T-cell (primary cell): ENCODE data around the gene PLCB1. TPM values are rescaled to one million over a fixed set of nuclear protein-coding genes. Genes with fewer than 3 reads are reported as not detected.

ENCODE experiments used
- ATAC-seq, 4 experiments: fragments of 200-7000 bp in 3 of 4; fragments of 150-1000 bp in 1 of 4; cut with Tn5 transposase; replicated peaks in 1 of 4; 1 replicate in 3 of 4; 2 replicates in 1 of 4; pipeline ENCODE4 v1.10.0; 2021; ENCODE audit warnings: moderate library complexity in 3 of 4, mild to moderate bottlenecking in 2 of 4, moderate number of reproducible peaks in 1 of 4
- CTCF ChIA-PET, 2 donors: fragments of 300-600 bp; sonication (Branson Sonifier 250); formaldehyde crosslinking; loops; one replicate each; lab custom pipeline; 2022; ENCODE audit warnings: antibody characterized with exemption in 2 of 2; lab: Charles Lee
- POLR2A ChIA-PET, 2 donors: fragments of 300-600 bp; sonication (Branson Sonifier 250); formaldehyde crosslinking; loops; one replicate each; lab custom pipeline; 2022; ENCODE audit warnings: antibody characterized with exemption in 2 of 2; lab: Charles Lee
- DNase-seq, 35 experiments: peaks; one replicate each; pipeline versions ENCODE4 v3.0.0 to v3.0.0-alpha.2; 2013 to 2023
- H3K27ac ChIP-seq: one replicate; pipeline ENCODE4 v1.5.1; 2013; ENCODE audit warnings: low read length
- H3K27me3 ChIP-seq, 2 experiments: replicated peaks in 1 of 2; 1 replicate in 1 of 2; 2 replicates in 1 of 2; pipeline versions ENCODE4 v1.6.1 to v1.7.0; 2013; ENCODE audit warnings: low read length in 1 of 2, mixed read lengths in 1 of 2; ENCODE audit not compliant: control insufficient read depth in 2 of 2, insufficient read depth in 2 of 2; ENCODE audit errors: extremely low read depth in 1 of 2
- H3K36me3 ChIP-seq, 2 donors: 1 replicate in 1 of 2; 2 replicates in 1 of 2; pipeline versions ENCODE4 v1.6.1 to v1.7.0; 2013; ENCODE audit warnings: low read length in 1 of 2; ENCODE audit not compliant: control insufficient read depth in 2 of 2, insufficient read depth in 1 of 2; ENCODE audit errors: extremely low read depth in 1 of 2
- H3K4me1 ChIP-seq, 2 experiments: 1 replicate in 1 of 2; 2 replicates in 1 of 2; pipeline versions ENCODE4 v1.6.1 to v1.7.0; 2013; ENCODE audit warnings: low read length in 2 of 2, mixed read lengths in 1 of 2; ENCODE audit not compliant: insufficient read depth in 2 of 2, control insufficient read depth in 1 of 2; ENCODE audit errors: extremely low read depth in 1 of 2
- H3K4me3 ChIP-seq, 2 donors: 1 replicate in 1 of 2; 2 replicates in 1 of 2; pipeline versions ENCODE4 v1.5.1 to v1.7.0; 2013; ENCODE audit warnings: mild to moderate bottlenecking in 2 of 2, low read length in 1 of 2, moderate library complexity in 1 of 2; ENCODE audit not compliant: control insufficient read depth in 1 of 2; ENCODE audit errors: extremely low read depth in 1 of 2
- H3K9me3 ChIP-seq: 2 replicates; pipeline ENCODE4 v1.7.0; 2013
- H3K27ac Mint-ChIP-seq, 2 donors: one replicate each; pipeline ENCODE4 v1.8.0; 2020 to 2021; ENCODE audit warnings: mild to moderate bottlenecking in 2 of 2, mixed read lengths in 2 of 2
- H3K27me3 Mint-ChIP-seq, 2 donors: one replicate each; pipeline ENCODE4 v1.8.0; 2021 to 2022; ENCODE audit warnings: mixed read lengths in 2 of 2
- H3K36me3 Mint-ChIP-seq: one replicate; pipeline ENCODE4 v1.8.0; 2021; ENCODE audit warnings: mixed read lengths
- H3K4me1 Mint-ChIP-seq, 3 donors: one replicate each; pipeline ENCODE4 v1.8.0; 2020 to 2022; ENCODE audit warnings: mixed read lengths in 3 of 3, mild to moderate bottlenecking in 1 of 3
- H3K4me3 Mint-ChIP-seq, 3 donors: one replicate each; pipeline ENCODE4 v1.8.0; 2020 to 2022; ENCODE audit warnings: mild to moderate bottlenecking in 3 of 3, mixed read lengths in 3 of 3, moderate library complexity in 3 of 3
- H3K9me3 Mint-ChIP-seq, 3 donors: one replicate each; pipeline ENCODE4 v1.8.0; 2020 to 2022; ENCODE audit warnings: mixed read lengths in 3 of 3
- WGBS: methylation state at CpG from one replicate; pipeline ENCODE4 v1.1.5; 2013; ENCODE audit warnings: missing lambda C conversion rate; ENCODE audit not compliant: insufficient coverage; 5-methylcytosine and 5-hydroxymethylcytosine counted together
- total RNA-seq, 35 experiments: library from RNA in 6 of 35; stranded (reverse) in 6 of 35; fragments of 120-200 nt in 1 of 35; gene quantifications; one replicate each; pipeline versions ENCODE4 v1.2.1 to v1.2.4 and lab custom pipeline; 2013 to 2026

PLCB1 gene
- total RNA-seq, 5 donors from 2014 or later (not counting 1 experiment from before 2014, with no cell fraction given) = 3.3 to 15.1 (median 7.4) TPM

DNA sequence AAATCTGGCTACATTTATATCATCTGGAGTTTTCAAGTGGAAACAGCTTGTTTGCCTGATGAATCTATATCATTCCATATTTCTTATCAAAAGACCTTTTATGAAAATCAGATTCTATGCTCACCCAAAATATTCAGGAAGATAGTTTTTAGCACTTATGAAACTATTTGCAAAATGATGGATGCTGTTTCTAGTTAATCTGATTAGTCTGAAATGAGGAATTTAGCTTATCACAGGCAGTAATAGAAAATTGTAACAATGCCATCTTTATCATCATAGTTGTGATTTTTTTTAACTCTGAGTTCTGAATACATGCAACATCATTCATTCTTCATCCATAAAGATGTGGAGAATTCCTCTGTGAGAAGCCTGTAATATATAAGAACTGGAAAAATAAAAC is 229.7 kb downstream of the PLCB1 start:
- H3K9me3 Mint-ChIP-seq = no peaks in the 10 kb centered on the region
- no peaks in the 10 kb centered on the region for H3K36me3 ChIP-seq
- no peaks in the 10 kb centered on the region for H3K4me1 ChIP-seq
- H3K27ac ChIP-seq = no peak overlapping the region
- H3K27me3 ChIP-seq = no peaks in the 10 kb centered on the region
- H3K27me3 Mint-ChIP-seq = no peaks in the 10 kb centered on the region
- no peaks in the 10 kb centered on the region for H3K9me3 ChIP-seq
- no peaks in the 10 kb centered on the region for H3K36me3 Mint-ChIP-seq
- POLR2A ChIA-PET = interaction anchor here in 1 of 2 donors (0.6 kb wide), 1 partner anchor 197 kb away, joined by 4 read pairs; no protein-coding TSS in a partner anchor
- no peaks in the 10 kb centered on the region for H3K4me1 Mint-ChIP-seq
- no peak overlapping the region for H3K4me3 ChIP-seq
- CTCF ChIA-PET = no interaction called here
- DNase-seq = no peak
- ATAC-seq = no peak
- no peak overlapping the region for H3K27ac Mint-ChIP-seq
- no peak overlapping the region for H3K4me3 Mint-ChIP-seq

- H3K27me3 Mint-ChIP-seq = no peaks in the 10 kb centered on the region
These were observed 230.4 kb downstream of the PLCB1 start for GRCh38 chr20:8362457-8362856.

DNA sequence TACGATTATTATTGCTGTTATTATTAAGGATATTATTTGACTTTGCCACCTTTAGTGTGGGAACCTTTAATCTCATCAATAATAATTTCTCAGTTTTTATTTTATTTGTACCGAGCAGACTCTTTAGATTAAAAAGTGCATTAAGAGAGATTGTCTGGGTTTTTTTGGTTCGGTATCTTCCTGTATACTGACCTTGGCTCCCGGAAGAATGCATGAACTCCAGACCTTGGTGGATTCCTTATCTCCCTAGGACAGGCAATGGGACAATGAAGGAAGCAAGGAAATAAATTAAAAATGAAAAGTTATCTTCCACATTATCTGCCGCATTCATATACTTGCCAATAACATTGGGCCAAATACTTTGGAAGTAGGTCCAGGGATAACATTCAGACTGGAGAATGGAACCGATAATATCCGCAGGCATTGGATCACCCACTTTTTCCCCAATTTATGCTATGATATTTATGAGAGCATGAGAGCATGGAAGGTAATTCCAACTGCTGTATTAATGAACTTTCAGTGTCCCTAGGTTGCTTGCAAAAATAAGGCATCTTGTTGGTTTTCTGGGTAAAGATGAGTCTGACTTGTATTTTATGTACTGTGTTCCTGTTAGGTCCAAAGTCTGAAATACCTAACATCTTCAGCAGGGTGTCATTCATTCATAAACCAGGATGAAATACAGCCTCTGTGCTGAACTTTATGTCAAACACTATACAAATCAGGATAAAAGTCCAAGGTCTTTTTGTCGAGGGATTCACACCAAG is 232.1 kb downstream of the PLCB1 start:
- ChIA-PET POLR2A (no interaction called here), CTCF (no interaction called here)
- 100% methylated on average over 1 of the region's 8 CpGs for WGBS
- Mint-ChIP-seq H3K4me3 (no peak overlapping the region), H3K4me1 (peaks cover 4 to 9% (median 9%) of the 10 kb centered on the region in 3 donors), H3K36me3 (no peaks in the 10 kb centered on the region), H3K27ac (no peak overlapping the region), H3K27me3 (peaks cover 0 to 2% of the 10 kb centered on the region in 2 donors), H3K9me3 (no peaks in the 10 kb centered on the region)
- Histone ChIP-seq H3K27me3 (no peaks in the 10 kb centered on the region), H3K4me3 (no peak overlapping the region), H3K4me1 (no peaks in the 10 kb centered on the region), H3K9me3 (no peaks in the 10 kb centered on the region), H3K36me3 (no peaks in the 10 kb centered on the region), H3K27ac (no peak overlapping the region)
- no peak for ATAC-seq
- no peak for DNase-seq

More at GRCh38 chr20:8362457-8362856, 230.4 kb downstream of the PLCB1 start:
- DNase-seq (no peak), ATAC-seq (no peak)
- CTCF ChIA-PET = no interaction called here
- H3K36me3 Mint-ChIP-seq = no peaks in the 10 kb centered on the region
- POLR2A ChIA-PET = no interaction called here
- no peaks in the 10 kb centered on the region for H3K36me3 ChIP-seq
- no peaks in the 10 kb centered on the region for H3K9me3 ChIP-seq
- H3K4me1 ChIP-seq = no peaks in the 10 kb centered on the region
- no peaks in the 10 kb centered on the region for H3K9me3 Mint-ChIP-seq
- H3K27me3 ChIP-seq = no peaks in the 10 kb centered on the region
- no peak overlapping the region for H3K27ac ChIP-seq
- no peak overlapping the region for H3K4me3 ChIP-seq
- H3K4me1 Mint-ChIP-seq = no peaks in the 10 kb centered on the region
- H3K27ac Mint-ChIP-seq = no peak overlapping the region
- no peak overlapping the region for H3K4me3 Mint-ChIP-seq
- WGBS = no CpG with 5 or more reads among the region's 3 CpGs

GRCh38 chr20:8364734-8365078 is 232.6 kb downstream of the PLCB1 start:
- H3K27ac ChIP-seq = no peak overlapping the region
- Mint-ChIP-seq H3K27ac (no peak overlapping the region), H3K4me3 (no peak overlapping the region), H3K9me3 (no peaks in the 10 kb centered on the region), H3K4me1 (peaks cover 7 to 13% (median 13%) of the 10 kb centered on the region in 3 donors), H3K36me3 (no peaks in the 10 kb centered on the region), H3K27me3 (peaks cover 0 to 2% of the 10 kb centered on the region in 2 donors)
- no peaks in the 10 kb centered on the region for H3K9me3 ChIP-seq
- H3K4me1 ChIP-seq = no peaks in the 10 kb centered on the region
- H3K36me3 ChIP-seq = no peaks in the 10 kb centered on the region
- no peaks in the 10 kb centered on the region for H3K27me3 ChIP-seq
- WGBS = no CpG with 5 or more reads among the region's 1 CpG
- DNase-seq (no peak), ATAC-seq (no peak)
- POLR2A ChIA-PET = no interaction called here
- CTCF ChIA-PET = no interaction called here
- no peak overlapping the region for H3K4me3 ChIP-seq

DNA sequence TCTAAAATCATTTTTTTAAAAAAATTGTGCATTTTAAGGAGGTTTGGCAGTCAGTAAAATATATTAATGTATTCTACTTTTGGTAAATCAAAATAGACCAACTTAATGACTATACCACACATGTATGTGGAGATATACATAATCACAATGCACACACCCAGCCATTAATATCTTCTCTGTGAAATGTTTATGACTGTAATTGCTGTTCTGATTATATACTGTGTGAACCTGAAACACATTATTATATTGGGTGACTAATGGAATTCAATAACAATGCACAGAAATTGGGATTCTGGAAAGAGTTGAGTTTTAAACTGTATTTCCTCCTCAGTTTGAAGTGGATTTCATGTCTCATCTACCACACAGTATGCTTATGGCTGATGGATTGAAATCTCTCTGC is 233.6 kb downstream of the PLCB1 start:
- H3K4me3 Mint-ChIP-seq = no peak overlapping the region
- ATAC-seq (no peak), DNase-seq (no peak)
- Histone ChIP-seq H3K9me3 (no peaks in the 10 kb centered on the region), H3K36me3 (no peaks in the 10 kb centered on the region), H3K4me3 (no peak overlapping the region), H3K27ac (no peak overlapping the region), H3K4me1 (no peaks in the 10 kb centered on the region), H3K27me3 (no peaks in the 10 kb centered on the region)
- ChIA-PET CTCF (no interaction called here), POLR2A (no interaction called here)
- H3K4me1 Mint-ChIP-seq = peaks cover 7 to 13% (median 13%) of the 10 kb centered on the region in 3 donors
- H3K36me3 Mint-ChIP-seq = no peaks in the 10 kb centered on the region
- H3K27ac Mint-ChIP-seq = no peak overlapping the region
- H3K9me3 Mint-ChIP-seq = no peaks in the 10 kb centered on the region
- peaks cover 0 to 2% of the 10 kb centered on the region in 2 donors for H3K27me3 Mint-ChIP-seq

DNA sequence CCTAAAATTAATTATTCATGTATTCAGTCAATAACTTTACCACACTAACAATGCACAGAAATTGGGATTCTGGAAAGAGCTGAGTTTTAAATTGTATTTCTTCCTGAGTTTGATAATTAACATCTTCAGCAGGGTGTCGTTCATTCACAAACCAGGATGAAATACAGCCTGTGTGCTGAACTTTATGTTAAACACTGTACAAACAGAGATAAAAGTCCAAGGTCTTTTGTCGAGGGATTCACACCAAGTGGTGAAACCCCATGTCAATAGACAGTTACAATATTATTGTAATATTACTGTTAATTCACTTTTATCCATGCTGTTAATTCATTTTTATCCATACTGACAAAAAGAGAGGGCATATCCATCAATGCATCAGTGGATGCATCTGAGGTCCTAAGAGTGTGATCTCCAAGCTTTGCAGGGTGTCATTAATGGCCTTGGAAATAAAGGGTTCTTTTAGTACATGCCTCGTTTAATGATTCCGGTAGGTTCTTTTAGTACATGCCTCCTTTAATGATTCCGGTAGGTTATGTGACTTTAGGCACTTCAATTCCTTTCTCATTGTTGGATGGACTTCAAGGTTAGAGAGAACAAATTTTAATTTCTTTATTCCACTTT is 234.3 kb downstream of the PLCB1 start:
- peaks cover 7 to 13% (median 13%) of the 10 kb centered on the region in 3 donors for H3K4me1 Mint-ChIP-seq
- Histone ChIP-seq H3K27ac (no peak overlapping the region), H3K4me1 (no peaks in the 10 kb centered on the region), H3K27me3 (no peaks in the 10 kb centered on the region), H3K36me3 (no peaks in the 10 kb centered on the region), H3K4me3 (no peak overlapping the region), H3K9me3 (no peaks in the 10 kb centered on the region)
- CTCF ChIA-PET = no interaction called here
- peaks cover 0 to 2% of the 10 kb centered on the region in 2 donors for H3K27me3 Mint-ChIP-seq
- no peak overlapping the region for H3K27ac Mint-ChIP-seq
- H3K4me3 Mint-ChIP-seq = no peak overlapping the region
- no peaks in the 10 kb centered on the region for H3K9me3 Mint-ChIP-seq
- WGBS = no CpG with 5 or more reads among the region's 5 CpGs
- POLR2A ChIA-PET = no interaction called here
- peaks cover 4% of the 10 kb centered on the region for H3K36me3 Mint-ChIP-seq
- ATAC-seq (no peak), DNase-seq (no peak)
